ENCODE measurements around the gene PITPNM2.
A peak's percentile ranks its signal among the peaks of the same experiment; 100 is the strongest.

PITPNM2 gene
- total RNA-seq = 0.55 to 9.3 (median 1.6) reads per million in 17 experiments

DNA sequence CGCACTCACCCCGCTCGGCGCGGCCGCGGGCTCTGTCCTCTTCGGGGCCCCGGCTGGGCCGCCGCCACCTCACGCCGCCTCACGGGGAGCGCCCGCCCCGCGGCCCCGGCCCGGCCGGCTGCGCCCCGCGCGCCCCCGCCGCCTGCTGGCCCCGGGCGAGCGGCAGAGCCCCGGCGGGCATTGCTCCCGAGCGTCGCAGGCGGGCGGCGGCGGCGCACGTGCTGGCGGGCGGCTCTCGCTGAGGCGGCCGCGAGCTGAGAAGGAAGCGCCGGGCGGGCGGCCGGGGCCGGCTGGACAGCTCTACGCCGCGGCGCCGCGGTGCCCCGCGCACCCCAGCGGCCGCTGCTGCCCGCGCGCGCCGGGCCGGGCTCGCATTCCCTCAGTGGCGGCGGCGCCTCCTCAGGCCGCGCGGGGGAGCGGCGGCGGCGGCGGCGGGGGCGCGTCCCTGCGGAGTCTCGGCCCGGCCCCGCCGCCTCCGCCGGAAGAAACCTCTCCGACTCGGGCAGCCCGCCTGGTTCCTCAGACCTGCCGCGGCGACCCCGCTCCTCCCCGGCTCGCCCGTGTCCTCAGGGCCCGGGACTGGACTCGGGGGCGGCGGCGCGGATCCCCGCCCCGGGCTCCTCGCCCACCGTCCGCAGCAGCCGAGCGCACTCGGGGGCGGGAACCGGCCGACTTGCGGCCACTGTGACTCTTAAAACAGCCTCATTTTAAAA is at the start of gene PITPNM2:
TSS of gene PITPNM2 (minus strand) at position 347 of the 713 bp plus-strand sequence. CDS start 116,500 bp downstream, outside the sequence.
- DNase-seq = peak; percentile 78 to 93 (median 86)

GRCh38 chr12:123200414-123200813 is 49.5 kb upstream of the PITPNM2 start:
- no peak for DNase-seq

DNA sequence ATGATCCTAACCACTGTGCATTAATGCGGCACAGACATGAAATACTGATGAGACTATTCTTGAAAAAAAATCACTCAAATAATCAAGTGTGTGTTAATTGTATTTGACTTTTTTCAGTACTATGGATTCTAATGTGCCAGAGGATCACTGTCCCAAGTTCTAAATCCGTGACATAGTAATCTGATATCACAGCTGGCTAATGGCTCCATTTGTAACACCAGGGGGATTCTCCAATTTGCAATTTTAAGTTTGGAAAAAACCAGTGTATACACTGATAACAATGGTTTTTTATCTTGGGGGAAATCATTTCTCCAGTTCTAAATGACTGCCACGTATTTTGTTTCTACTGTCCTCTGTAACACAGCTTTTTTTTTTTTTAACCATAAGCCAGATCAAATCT is 49.0 kb upstream of the PITPNM2 start:
- DNase-seq = no peak

- no peak for DNase-seq
Measured at GRCh38 chr12:123187637-123188036, 36.7 kb upstream of the PITPNM2 start.

DNA sequence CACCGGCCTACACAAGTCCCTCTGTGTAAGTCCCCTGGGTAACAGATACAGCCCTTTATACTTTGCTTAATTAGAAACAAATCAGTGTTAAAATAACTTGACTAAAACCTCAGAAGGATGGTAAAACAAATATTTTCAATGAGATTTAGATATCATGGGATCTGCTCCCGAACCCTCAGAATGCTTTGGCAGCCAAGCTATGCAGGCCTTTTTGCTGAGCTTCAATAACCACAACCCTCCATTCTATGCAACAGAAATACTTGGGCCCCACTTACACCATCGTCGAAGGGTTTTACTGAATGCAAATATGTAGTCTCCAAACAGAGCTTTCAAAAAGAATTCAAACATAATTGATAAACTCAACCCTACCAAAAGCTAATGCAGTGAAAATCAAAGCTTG is 29.3 kb upstream of the PITPNM2 start:
- no peak for DNase-seq

- DNase-seq = no peak
Measured at GRCh38 chr12:123171967-123172366, 21.1 kb upstream of the PITPNM2 start.

DNA sequence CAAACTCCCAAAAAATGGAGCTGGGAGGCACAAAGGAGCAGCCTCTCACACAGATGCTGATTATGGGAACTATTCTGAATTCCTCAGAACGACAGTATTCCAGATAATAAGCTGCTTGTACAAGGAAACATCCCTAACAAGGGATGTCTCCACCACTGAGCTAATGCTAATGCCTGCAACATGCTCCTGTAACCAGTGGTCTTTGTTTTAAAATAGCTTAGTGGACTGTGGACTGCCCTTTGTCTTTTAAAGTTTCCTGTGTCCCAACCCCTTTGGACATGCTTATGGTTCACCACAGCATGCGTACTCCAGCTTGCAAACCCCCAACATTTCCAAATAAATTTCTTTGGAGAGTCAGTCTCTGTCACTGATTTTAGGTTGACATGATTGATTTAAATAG is 16.4 kb upstream of the PITPNM2 start:
- DNase-seq = no peak

GRCh38 chr12:123165537-123165936 is 14.6 kb upstream of the PITPNM2 start:
- no peak for DNase-seq

- no peak for DNase-seq
Measured at GRCh38 chr12:123164710-123165261, 13.9 kb upstream of the PITPNM2 start.

GRCh38 chr12:123164222-123164621 is 13.3 kb upstream of the PITPNM2 start:
- DNase-seq = no peak

- no peak for DNase-seq
Measured at GRCh38 chr12:123163227-123163626, 12.3 kb upstream of the PITPNM2 start.

GRCh38 chr12:123160801-123161487 is 10.1 kb upstream of the PITPNM2 start:
- DNase-seq = no peak

DNA sequence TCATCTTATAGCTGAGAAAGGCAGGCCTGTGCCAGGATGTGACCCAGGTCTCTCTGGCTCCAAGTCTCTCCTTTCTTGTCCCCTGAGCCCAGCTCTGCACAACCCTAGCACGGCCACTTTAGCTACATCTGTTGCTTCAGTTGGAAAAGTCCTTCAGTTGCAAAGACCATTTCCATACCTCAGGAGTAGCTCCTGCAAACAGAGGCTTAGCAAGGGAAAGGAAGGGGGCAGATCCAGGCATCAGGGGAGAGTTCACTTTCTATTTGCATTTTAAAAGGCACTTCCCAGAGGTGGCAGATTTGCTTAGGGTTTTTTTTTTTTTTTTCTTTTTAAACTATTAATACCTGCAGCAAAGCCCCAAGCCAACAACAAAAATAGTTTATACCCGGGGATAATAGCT is 3.0 kb upstream of the PITPNM2 start:
- no peak for DNase-seq

DNA sequence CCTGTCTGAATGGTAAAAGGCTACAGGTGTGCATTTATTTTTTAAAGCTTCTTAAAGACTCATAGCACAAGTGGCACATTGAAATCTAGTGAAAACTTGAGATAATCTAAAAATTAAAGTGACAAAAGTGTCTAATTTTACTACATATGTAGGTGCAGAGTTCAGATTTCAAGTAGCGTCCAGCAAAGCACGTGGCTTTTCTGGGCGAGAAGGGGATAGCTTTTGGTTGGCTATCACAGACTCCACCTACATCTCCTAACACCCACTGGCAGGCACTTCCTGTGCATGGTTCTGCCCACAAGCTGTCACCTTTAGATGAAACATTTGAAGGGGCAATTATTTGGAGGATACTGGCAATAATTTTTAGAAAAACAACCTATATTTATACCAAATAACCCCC is 1.9 kb upstream of the PITPNM2 start:
- DNase-seq = no peak

DNA sequence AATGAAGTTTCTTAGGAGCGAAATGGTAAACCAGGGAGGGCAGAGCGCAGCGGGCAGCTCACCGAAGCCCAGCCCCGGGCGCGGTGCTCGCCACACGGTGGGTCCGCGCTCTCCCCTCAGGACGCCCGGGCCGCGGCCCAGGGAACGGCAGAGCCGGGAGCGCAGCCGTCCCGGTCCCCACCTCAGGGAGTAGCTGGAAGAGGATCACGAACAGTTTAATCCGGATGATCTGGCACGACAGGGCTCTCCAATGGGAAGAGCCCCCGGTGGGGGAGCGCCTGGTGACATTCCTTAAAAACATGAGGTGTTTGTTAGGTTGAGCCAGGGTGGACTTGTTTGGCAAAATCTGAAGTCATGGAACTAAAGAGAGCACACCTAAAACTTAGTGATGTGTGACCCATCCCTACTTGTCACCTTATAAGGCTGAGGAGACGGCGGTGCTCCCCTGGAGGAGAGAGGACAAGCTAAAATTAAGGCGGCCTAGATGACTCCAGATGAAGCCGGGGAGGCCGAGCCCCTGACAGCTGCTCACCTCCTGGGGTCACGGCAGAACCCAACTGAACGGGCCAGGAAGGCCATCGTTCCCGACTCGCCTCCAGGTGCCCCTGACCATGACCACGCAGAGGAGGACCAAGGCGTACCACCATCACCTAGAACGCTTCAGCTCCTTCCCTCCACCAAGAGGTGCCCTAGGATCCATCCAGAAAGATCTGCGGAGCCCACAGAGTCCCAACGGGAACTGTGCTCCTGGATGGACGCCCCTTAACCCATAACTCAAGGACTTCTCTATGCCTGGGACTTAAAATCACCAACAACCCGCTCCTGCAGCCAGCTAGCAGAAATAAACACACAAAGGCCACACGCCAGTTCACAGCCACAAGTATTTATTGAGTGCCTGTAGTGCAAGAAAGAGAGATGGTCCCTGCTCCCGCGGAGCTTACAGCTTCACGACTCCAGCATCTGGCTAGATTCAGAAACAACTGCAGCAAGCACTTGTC is 866 bp upstream of the PITPNM2 start:
- DNase-seq = peak in 1 of 4 experiments; percentile 10

DNA sequence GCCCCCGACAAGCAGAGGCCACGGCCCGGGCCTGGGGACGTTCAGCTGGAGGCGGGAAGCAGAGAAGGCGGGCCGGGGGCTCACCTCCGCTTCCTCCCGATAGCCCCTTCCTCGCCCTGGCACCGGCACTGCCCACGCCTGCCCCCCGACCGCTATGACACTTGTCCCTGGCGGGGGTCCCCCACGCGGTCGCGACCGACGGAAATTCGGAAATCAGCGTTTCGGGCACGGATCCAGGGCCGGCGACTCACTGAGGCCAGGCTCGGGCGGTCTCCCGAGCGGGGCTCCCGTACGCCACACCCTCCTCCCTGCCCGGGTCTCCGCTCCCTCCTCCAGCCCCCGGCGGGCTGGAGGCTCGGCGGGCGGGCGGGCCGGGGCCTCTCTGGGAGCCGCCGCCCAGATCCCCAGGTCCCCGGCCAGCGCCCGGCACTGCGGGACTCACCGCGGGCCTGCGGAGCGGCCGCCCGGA is 581 bp downstream of the PITPNM2 start:
- peak in 2 of 4 experiments; percentile 7 to 8 for DNase-seq

- DNase-seq = no peak
Measured at GRCh38 chr12:123149501-123150274, 1.2 kb downstream of the PITPNM2 start.

DNA sequence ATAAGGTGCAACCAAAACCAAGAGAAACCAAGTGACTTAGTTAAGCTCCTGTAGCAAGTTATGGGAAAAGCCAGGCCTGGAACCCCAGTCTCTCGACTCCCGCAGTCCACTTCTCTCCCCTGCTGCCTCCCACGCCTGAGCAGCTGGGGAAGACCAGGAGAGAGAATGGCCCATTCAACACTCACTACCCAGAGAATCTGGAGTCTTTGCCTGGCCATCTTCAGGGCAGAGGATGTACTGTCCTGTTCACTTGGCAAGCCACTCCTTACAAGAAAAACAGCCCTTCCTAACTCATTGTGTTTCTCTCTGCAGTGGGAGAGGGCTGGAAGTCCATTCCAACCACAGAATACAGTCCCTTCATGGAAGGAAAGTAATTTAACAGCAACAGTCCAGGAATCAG is 1.8 kb downstream of the PITPNM2 start:
- DNase-seq = no peak

DNA sequence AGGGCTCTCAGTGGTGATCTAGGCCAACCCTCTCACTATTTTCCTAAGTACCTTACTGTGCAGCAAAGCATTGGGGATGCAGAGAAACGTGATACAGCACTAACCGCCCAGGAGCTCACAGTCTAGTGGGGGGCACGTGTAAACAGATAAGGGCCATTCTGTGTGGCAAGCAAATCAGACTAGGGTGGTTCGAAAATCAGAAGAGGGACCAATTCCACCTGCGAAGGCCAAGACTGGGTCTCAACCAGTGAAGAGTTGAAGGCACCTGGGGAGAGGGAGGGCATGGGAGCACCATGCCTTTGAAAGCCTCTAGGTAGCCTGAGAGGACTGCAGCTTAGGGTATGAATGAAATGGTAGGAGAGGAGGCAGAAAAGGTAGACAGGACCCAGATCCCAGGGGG is 2.2 kb downstream of the PITPNM2 start:
- DNase-seq = no peak

- DNase-seq = no peak
Measured at GRCh38 chr12:123148223-123148622, 2.7 kb downstream of the PITPNM2 start.

DNA sequence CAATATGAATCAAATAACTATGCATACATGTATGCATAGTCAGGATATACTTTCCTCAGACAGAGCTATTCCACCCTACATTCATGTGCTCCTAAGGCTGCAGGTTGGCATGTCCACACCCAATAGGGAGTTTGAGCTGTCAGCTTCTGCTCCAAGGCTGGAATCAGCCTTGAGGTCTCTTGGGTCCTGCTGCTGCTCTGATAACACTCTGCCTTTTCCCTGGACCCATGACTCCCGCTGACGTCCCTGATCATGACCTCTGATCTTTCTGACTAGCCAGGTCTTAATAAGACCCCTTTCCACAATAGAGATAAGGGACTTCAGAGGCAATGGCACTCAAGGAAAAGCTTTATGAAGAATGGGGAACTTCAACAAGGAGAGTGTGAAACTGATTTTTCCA is 5.7 kb downstream of the PITPNM2 start:
- no peak for DNase-seq
